NCI-H2171 treated with DMSO at 0.1 percent for 48 hours (cell line): ENCODE data around the gene SLC16A8.
"Not testable (repeated sequence)": the region's sequence is repeated elsewhere in the genome, so short reads cannot be mapped to it uniquely, and the experiment has no call there.

ENCODE experiments used
- DNase-seq: peaks from one replicate; lab custom pipeline; 2025; lab: John Stamatoyannopoulos, UW

Gene SLC16A8

GRCh38 chr22:38043151-38044039 is 40.6 kb downstream of the SLC16A8 start:
- no peak for DNase-seq

- no peak for DNase-seq
These were observed 41.5 kb downstream of the SLC16A8 start for GRCh38 chr22:38042488-38042790.

GRCh38 chr22:38041760-38042487 is 42.1 kb downstream of the SLC16A8 start:
- DNase-seq = no peak

GRCh38 chr22:38040953-38041759 is 42.8 kb downstream of the SLC16A8 start:
- no peak for DNase-seq

- DNase-seq = no peak
These were observed 44.8 kb downstream of the SLC16A8 start for GRCh38 chr22:38038890-38039812.

- no peak for DNase-seq
These were observed 45.6 kb downstream of the SLC16A8 start for GRCh38 chr22:38038426-38038825.

- DNase-seq = not testable (repeated sequence)
These were observed 46.4 kb downstream of the SLC16A8 start for GRCh38 chr22:38037367-38038150.

- DNase-seq = no peak
These were observed 47.5 kb downstream of the SLC16A8 start for GRCh38 chr22:38036392-38037062.

GRCh38 chr22:38035530-38035885 is 48.5 kb downstream of the SLC16A8 start:
- DNase-seq = peak; percentile 79

GRCh38 chr22:38034884-38035529 is 49.0 kb downstream of the SLC16A8 start:
- DNase-seq = no peak

GRCh38 chr22:38034278-38034882 is 49.6 kb downstream of the SLC16A8 start:
- peak; percentile 51 for DNase-seq

GRCh38 chr22:38033522-38034277 is 50.3 kb downstream of the SLC16A8 start:
- DNase-seq = peak; percentile 72

- DNase-seq = peak; percentile 41
These were observed 51.1 kb downstream of the SLC16A8 start for GRCh38 chr22:38032681-38033521.

- no peak for DNase-seq
These were observed 52.5 kb downstream of the SLC16A8 start for GRCh38 chr22:38031491-38031890.

GRCh38 chr22:38030311-38031133 is 53.5 kb downstream of the SLC16A8 start:
- DNase-seq = no peak

GRCh38 chr22:38029901-38030300 is 54.1 kb downstream of the SLC16A8 start:
- no peak for DNase-seq

- no peak for DNase-seq
These were observed 54.6 kb downstream of the SLC16A8 start for GRCh38 chr22:38029370-38029769.
